HS-5 (cell line): Measurements from ENCODE around the gene DPH2.

Experiments used
- DNase-seq: peaks from one replicate; pipeline ENCODE4 v3.0.0-alpha.2; 2012; ENCODE audit warnings: low read depth

The DPH2 gene, protein sequence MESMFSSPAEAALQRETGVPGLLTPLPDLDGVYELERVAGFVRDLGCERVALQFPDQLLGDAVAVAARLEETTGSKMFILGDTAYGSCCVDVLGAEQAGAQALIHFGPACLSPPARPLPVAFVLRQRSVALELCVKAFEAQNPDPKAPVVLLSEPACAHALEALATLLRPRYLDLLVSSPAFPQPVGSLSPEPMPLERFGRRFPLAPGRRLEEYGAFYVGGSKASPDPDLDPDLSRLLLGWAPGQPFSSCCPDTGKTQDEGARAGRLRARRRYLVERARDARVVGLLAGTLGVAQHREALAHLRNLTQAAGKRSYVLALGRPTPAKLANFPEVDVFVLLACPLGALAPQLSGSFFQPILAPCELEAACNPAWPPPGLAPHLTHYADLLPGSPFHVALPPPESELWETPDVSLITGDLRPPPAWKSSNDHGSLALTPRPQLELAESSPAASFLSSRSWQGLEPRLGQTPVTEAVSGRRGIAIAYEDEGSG

DNA sequence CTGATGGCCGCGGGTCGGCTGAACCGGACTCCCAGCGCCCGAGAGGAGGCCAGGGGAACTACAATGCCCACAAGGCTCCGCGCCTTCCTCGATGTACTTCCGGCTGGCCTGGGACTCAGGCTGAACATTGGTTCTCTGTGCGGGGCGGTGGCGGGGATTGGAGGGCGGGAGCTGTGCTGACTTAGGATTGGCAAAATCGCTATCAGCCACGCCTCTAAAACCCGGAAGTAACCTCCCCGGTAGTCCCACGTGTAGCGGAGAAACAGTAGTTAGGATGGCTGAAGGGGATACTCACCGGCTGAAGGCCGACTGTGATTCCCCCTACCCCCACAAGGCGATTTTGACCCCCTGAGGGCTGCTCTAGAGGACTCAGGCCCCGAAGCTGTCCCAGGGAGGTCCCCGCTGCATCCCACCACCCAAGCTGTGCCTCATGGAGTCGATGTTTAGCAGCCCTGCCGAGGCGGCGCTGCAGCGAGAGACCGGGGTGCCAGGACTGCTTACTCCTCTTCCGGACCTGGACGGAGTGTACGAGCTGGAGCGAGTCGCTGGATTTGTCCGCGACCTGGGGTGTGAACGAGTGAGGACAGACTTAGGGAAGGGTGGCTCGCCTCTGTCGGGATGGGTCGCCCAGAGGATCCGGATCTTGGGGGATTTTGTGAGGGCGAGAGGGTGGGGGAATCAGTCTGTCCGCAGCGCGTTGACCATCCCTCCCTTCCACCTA, at the start of gene DPH2:
Gene DPH2 (plus strand): TSS at position 265 of the 721 bp plus-strand sequence. CDS start 166 bp downstream, at position 431.
- DNase-seq = peak; percentile 84

DNA sequence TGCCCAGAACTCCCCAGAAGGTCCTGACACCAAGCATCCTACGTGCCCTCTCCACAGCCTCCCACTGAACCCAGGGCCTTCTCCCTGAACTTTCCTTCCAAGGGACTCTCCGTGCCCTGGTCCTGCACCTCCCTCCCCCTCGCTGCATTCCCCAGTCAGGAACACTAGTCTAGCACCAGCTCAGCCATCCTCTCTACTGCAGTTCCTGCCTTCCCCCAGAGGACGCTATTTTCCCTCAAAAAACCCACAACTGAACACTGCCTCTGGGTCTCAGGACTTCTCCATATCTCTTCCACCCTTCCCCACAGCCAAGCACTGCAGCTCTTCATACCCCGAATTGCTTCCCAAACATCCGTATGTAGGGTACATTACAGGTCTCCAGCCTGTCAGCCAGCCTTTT, 48.8 kb upstream of the DPH2 start:
- no peak for DNase-seq

DNA sequence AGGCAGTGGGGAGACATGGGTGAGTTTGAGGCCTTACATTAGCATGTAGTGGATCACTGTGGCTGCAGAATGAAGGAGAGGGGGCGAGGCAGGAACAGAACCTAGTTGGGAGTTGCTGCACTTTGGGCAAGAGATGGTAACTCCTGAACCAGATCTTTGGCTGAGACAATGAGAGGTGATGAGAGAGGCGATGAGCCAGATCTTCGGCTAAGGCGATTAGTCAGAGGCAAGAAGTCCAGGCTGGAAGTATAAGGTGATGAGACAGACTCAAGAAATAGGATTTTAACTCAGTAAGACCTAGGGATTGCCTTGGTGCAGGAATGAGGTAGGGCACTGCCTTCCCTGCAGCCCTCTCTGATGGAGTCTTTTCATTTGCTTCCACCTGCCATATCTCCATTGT, 45.3 kb upstream of the DPH2 start:
- no peak for DNase-seq

DNA sequence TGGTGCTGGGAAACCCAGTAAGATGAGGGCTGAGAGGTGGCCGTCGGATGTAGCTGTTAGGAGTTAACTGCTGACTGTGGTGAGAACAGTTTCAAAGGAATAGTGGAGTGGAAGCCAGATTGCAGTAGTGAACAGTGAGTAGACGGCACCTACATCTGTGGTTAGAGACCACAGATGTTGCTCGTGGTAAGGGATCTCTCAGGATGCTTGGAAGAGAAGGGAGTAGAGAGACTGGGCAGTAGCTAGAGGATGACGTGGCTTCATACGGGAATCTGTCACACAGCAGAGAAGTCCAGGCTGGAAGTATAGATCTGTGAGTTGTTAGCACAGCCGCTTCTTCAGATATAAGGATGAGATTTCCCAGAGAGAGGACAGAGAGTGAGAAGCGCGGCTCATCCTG, 44.0 kb upstream of the DPH2 start:
- DNase-seq = no peak

DNA sequence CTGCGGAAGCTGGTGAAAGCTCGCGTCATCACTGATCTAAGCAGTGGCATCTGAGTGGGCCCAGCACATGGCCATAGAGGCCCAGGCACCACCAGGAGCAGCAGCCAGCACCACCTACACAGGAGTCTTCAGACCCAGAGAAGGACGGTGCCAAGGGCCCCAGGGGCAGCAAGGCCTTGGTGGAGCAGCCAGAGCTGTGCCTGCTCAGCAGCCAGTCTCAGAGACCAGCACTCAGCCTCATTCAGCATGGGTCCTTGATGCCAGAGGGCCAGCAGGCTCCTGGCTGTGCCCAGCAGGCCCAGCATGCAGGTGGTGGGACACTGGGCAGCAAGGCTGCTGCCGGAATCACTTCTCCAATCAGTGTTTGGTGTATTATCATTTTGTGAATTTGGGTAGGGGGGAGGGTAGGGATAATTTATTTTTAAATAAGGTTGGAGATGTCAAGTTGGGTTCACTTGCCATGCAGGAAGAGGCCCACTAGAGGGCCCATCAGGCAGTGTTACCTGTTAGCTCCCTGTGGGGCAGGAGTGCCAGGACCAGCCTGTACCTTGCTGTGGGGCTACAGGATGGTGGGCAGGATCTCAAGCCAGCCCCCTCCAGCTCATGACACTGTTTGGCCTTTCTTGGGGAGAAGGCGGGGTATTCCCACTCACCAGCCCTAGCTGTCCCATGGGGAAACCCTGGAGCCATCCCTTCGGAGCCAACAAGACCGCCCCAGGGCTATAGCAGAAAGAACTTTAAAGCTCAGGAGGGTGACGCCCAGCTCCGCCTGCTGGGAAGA, 39.5 kb upstream of the DPH2 start:
- no peak for DNase-seq

DNA sequence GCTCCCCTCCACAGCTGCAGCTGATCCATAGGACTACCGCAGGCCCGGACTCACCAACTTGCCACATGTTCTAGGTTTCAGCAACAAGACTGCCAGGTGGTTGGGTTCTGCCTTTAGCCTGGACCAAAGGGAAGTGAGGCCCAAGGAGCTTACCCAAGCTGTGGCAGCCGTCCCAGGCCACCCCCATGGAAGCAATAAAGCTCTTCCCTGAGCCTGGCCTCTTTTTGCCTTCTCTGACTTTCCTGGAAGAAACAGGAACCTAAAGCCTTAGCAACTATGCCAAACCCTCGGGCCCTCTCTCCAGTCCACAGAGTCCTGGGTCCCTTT, 38.9 kb upstream of the DPH2 start:
- no peak for DNase-seq

DNA sequence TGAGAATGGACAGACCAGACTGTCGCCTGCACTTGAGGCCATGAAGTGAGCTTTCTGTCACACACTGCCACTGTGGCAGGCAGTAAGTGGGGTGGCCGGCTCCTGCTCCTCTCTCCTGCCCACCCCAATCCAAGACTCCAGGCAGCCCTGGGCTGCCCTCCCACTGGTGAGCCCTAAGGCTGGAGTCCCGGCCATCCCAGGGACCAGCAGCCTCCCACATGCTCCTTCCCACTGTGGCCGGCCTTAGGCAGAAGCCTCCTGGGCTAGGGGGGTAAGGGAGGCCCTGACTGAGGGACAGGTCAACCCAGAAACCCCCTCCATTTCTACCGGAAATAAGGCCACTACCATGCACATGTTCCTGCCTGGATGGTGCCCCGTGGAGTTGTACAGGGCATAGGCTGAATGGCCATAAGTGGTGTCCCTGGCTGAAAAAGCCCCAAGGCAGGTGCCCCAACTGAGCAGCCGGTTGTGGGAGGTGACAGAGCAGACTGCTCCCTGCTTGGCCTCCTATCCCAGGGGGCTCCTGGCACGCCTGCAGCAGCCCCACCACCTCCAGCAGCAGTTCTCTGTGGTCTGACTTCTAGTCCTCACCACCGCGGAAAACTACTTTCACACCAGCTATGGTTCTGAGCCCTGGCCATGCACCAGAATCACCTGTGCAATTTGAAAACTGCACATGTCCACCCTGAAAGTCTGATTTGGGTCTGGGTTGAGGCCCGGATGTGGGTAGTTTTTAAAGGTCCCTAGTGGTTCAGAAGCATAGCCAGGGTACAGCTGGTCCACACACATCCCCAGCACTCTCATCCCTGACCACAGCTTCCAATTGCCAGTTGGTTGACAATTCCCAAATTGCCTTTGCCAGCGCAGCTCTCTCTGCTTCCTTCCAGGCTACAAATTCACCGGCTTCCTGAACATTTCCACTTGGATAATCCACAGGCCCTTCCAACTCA, 37.8 kb upstream of the DPH2 start:
- no peak for DNase-seq

DNA sequence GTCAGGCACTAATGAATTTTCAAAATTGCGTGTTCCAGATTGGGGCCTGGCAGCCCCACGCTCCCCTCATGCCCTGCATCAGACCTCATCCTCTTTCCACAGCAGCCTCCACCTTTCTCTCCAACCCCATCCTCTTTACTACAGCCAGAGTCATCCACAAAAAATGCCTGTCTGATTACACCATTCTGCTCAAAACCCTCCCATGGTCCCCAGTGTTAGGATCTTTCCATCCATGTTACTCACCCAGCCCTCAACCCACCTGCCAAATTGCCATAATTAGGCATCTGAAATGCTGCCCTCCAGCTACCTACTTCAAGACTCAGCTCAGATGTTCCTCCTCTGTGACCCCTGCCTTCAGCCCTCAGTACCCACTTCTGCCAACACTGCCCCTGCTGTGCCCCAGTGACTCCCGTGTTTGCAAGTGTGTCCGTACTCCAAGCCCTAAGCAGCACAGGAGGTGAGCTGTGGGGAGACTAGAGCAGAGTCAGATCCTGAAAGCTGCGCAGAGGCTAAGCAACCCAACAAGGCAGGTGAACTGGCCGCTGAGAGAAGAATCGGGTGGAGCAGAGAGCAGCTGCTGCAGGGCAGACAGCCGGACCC, 36.9 kb upstream of the DPH2 start:
- DNase-seq = peak; percentile 55

DNA sequence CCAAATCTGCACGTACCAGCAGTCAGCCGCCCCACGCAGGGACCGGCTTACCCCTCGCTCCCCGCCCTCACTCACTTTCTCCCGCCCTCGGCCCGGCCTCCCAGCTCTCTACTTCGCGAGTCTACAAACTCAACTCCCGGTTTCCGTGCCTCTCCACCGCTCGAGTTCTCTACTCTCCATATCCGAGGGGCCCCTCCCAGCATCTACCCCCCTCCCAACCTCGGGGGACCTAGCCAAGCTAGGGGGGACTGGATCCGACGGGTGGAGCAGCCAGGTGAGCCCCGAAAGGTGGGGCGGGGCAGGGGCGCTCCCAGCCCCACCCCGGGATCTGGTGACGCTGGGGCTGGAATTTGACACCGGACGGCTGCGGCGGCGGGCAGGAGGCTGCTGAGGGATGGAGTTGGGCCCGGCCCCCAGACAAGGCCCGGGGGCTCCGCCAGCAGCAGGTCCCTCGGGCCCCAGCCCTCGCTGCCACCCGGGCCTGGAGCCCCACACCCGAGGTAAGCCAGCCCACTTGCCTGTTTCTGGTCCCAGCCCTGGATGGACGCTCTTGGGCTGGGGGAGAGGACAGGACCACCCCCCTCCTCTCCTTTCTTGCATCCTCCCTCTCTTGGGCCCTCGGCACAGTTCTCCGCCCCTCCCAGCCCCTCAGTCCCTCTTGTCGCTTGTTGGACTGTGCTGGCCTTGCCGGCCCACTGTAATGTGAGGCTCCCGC, 36.3 kb upstream of the DPH2 start, which contains the start of gene ARTN:
Gene ARTN (plus strand): TSS at position 416 of the 715 bp plus-strand sequence. CDS start 1,856 bp downstream, outside the sequence.
- no peak for DNase-seq

DNA sequence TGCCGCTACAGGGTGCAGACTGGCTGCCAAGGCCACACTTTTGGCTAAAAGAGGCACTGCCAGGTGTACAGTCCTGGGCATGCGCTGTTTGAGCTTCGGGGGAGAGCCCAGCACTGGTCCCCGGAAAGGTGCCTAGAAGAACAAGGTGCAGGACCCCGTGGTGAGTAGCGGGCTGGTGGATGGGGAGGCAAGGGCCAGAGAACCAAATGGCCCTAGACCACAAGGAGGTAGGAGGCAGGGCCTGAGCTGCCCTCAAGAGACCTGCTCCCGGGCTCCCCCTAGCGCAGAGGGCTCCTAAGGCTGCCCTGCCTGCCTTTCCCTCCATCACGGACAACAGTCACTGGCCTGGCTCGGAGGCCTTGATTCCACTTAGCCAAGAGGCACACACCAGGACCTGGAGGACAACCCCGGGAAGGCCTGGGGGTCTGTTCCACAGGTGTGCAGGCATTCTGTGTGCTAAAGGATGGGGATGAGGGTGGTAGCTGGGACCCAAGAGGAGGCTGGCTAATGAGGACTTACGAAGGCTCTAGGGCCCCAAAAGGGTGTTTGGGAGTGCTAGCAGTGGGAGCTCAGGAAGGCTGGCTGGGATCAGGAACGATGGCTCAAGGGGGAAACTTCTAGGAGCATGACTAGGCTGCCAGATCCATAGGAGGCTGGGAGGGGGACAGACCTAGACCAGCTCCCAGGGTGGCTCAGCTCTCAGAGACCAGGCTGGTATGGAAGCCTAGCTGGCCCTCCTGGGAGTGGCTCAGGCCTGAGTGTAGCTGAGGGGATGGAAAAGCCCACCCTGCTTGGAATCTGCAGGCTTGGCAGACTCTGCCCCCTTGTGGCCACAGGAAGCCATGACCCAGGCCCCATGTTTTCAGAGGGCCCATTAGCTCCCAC, 35.5 kb upstream of the DPH2 start:
- no peak for DNase-seq

DNA sequence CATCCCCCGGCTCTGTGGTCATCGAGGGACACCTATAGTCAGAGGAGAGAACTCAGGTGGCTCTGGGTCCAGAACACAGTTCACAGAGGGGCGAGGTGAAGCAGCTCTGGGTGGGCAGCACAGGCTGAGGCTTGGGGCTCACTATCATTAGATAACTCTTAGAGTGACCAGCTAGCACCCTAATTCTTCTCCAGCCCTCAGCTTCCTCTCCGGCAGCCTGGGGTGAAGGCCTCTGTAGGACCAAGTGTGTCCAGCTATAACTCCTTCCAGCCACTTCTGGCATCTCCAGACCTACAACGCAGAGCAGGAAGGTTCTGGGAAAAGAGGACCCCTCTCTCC, 34.9 kb upstream of the DPH2 start:
- DNase-seq = no peak

DNA sequence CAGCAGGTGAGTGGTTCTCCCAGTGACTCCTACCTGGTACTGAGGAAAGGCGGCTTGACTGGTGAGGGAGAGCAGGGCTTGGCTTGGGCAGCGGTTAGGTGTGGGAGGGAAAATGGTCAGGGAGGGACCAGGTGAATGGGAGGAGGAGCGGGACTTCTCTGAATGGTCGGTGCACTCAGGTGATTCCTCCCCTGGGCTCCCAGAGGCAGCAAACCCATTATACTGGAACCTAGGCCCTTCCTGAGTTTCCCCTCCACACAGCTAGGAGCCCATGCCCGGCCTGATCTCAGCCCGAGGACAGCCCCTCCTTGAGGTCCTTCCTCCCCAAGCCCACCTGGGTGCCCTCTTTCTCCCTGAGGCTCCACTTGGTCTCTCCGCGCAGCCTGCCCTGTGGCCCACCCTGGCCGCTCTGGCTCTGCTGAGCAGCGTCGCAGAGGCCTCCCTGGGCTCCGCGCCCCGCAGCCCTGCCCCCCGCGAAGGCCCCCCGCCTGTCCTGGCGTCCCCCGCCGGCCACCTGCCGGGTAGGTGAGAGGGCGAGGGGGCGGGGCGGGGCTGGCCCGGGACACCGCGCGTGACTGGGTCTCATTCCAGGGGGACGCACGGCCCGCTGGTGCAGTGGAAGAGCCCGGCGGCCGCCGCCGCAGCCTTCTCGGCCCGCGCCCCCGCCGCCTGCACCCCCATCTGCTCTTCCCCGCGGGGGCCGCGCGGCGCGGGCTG, 33.9 kb upstream of the DPH2 start:
- DNase-seq = no peak

DNA sequence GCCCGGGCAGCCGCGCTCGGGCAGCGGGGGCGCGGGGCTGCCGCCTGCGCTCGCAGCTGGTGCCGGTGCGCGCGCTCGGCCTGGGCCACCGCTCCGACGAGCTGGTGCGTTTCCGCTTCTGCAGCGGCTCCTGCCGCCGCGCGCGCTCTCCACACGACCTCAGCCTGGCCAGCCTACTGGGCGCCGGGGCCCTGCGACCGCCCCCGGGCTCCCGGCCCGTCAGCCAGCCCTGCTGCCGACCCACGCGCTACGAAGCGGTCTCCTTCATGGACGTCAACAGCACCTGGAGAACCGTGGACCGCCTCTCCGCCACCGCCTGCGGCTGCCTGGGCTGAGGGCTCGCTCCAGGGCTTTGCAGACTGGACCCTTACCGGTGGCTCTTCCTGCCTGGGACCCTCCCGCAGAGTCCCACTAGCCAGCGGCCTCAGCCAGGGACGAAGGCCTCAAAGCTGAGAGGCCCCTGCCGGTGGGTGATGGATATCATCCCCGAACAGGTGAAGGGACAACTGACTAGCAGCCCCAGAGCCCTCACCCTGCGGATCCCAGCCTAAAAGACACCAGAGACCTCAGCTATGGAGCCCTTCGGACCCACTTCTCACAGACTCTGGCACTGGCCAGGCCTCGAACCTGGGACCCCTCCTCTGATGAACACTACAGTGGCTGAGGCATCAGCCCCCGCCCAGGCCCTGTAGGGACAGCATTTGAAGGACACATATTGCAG, 33.2 kb upstream of the DPH2 start:
- no peak for DNase-seq

DNA sequence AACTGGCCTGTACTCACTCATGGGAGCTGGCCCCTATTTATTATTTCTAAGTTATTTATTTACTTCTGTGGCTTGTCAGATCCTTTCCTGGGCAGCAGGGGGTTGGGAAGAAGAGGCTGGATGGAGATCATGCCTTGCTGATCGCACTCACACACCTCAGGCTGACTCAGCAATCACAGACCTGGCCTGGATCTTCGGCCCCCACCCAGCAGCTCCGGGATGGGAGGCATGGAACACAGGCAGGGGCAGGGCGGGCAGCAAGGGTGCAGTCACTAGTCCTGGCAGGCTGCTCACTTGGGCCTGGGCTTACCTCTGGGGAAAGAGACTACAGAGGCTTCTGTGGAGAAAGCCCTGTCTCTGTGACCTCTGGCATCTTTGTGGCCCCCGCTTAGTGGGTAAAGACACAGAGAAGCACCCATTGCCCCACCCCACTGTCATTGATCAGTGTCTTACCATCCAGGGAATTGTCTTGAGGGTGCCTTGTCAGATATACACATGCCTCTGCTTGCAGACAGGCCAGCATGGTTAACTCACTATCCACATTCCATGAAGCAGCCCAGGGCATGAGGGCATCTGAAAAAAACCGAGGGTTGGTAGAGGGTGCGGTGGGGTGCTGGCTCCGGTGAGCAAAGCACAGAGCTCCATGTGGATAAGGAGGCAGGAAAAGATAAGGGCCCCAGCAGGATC, 32.5 kb upstream of the DPH2 start:
- DNase-seq = no peak

DNA sequence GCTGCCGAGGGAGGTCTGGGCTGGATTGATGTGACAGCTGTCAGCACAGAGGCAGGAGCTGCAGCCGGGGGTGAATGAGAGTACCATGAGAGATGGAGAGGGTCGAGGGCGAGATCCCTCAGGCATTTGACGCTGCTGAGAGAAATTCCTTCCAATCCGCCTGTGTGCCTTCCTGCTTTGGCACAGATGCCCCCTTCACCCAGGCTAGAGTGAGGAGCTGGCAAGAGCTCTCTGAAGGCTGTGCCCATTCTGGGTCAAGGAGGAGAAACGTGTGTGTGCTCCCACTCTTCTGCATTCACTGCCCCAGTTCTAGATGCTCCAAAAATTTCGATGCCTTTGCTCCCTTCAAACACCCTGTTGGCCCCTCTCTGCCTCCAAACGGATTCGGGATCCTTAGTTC, 31.4 kb upstream of the DPH2 start:
- DNase-seq = no peak

DNA sequence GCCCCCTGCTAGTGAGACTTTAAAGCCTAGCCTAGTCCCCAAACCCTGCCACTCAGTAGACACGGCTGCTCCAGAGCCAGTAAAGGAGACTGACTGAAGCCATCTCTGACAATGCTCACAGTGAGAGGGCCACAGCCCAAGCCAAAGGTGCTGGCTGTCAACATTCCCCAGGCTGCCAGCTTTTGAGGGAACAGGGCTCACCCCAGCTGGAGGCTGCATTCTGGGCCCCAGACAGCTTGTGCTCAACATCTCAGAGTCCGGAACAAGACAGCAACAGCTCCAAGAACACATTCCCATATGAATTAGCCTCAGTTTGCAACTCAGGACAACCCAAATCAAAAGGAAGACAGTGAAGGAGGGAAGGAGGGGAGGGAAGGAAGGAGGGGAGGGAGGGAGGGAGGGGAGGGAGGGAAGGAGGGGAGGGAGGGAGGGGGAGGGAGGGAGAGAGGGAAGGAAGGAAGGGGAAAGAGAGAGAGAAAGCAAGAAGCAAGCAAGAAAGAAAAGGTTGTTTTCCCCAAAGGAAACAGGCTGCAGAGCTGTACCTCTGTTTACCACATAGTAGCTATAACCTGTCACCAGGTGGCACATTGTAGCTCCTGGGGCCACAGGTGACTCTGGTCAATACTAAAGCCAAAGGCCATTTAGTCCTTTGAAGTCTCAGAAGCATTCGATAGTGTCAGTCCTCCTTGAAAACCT, 30.8 kb upstream of the DPH2 start:
- no peak for DNase-seq

DNA sequence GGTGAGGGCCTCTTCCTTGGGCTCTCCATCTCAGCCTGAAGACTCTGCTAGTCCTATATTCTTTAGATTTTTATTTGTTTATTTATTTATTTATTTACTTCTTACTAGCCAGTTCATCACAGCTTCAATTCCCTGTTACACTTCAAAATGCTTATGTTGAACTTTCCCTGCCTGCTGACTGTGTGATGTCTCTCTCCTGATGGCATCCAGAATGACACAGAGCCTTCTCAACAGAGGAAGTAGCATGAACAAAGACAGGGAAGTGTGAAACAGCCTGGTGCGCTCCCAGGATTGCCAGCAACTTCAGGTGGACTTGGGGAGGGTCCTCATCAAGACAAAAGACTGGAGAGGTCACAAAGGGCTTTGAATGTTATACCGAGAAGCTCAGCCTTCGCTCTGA, 27.4 kb upstream of the DPH2 start:
- no peak for DNase-seq
